GM12872 (cell line): ENCODE results near the gene PRG3.

Source experiments
- CTCF ChIP-seq: IDR thresholded peaks from 3 replicates; pipeline ENCODE4 v1.5.1; 2011; ENCODE audit warnings: low read depth, mild to moderate bottlenecking, low read length, moderate library complexity; ENCODE audit not compliant: insufficient read depth

PRG3 gene

GRCh38 chr11:57330029-57330428, 50.9 kb downstream of the PRG3 start:
- no peak for TF ChIP-seq CTCF

- no peak for TF ChIP-seq CTCF
These were observed 53.2 kb downstream of the PRG3 start for GRCh38 chr11:57327721-57328120.
